K562 (cell line): ENCODE data around the gene ZSWIM1. TPM values are rescaled to one million over a fixed set of nuclear protein-coding genes. Genes with fewer than 3 reads are reported as not detected.
A peak's percentile ranks its signal among the peaks of the same experiment; 100 is the strongest.

ENCODE experiments used
- ATAC-seq: fragments of 200-7000 bp; cut with Tn5 transposase; 3 replicates; pipeline ENCODE4 v1.9.1; 2020; ENCODE audit warnings: moderate library complexity
- BruUV-seq: library from RNA; stranded (reverse); fragments of 400-500 nt; replicated peaks from 2 replicates; lab custom pipeline; 2021; lab: Mats Ljungman, UMichigan
- CTCF ChIA-PET: fragments of 300-600 bp; formaldehyde crosslinking; extraction: SDS; loops from one replicate; lab custom pipeline; 2021; ENCODE audit warnings: low intra/inter-chr PET ratio; lab: Yijun Ruan, JAX
- POLR2A ChIA-PET: fragments of 300-600, 350-650 bp; sonication (Branson Sonifier 250); formaldehyde crosslinking; extraction: SDS; loops from one replicate; lab custom pipeline; 2021; ENCODE audit warnings: antibody characterized with exemption, inconsistent platforms; lab: Yijun Ruan, JAX
- DNase-seq, 4 experiments: peaks; one replicate each; pipeline versions ENCODE4 v3.0.0 to v3.0.0-alpha.2; 2011 to 2018; ENCODE audit warnings: low spot score in 3 of 4, mixed read lengths in 3 of 4; ENCODE audit errors: extremely low read depth in 1 of 4
- FAIRE-seq: peaks from 2 replicates; lab custom pipeline; 2011; peaks lifted over from hg19 to GRCh38; lab: Jason Lieb, UNC
- H2AFZ ChIP-seq: 2 replicates; pipeline ENCODE4 v1.6.0; 2011; ENCODE audit warnings: low read depth, low read length, control low read depth, inconsistent platforms
- H3K27ac ChIP-seq: fragments of 200-600 bp; 3 replicates; pipeline ENCODE4 v1.8.0; 2011; ENCODE audit warnings: low read depth, mild to moderate bottlenecking, control low read depth, inconsistent platforms, low read length, moderate library complexity, mixed read lengths; ENCODE audit errors: extremely low read depth
- H3K27me3 ChIP-seq, 2 experiments: fragments of 300-600 bp in 1 of 2; 2 replicates in 1 of 2; 3 replicates in 1 of 2; pipeline versions ENCODE4 v1.6.0 to v1.8.0; 2011; ENCODE audit warnings: inconsistent platforms in 2 of 2, low read length in 2 of 2, mild to moderate bottlenecking in 1 of 2, mixed read lengths in 1 of 2, moderate library complexity in 1 of 2; ENCODE audit not compliant: control insufficient read depth in 2 of 2, insufficient read depth in 2 of 2
- H3K36me3 ChIP-seq: fragments of 300-600 bp; 3 replicates; pipeline ENCODE4 v1.8.0; 2011; ENCODE audit warnings: mild to moderate bottlenecking, low read length, inconsistent platforms; ENCODE audit not compliant: control insufficient read depth, insufficient read depth
- H3K4me1 ChIP-seq, 2 experiments: fragments of 200-600 bp in 1 of 2; replicated peaks in 1 of 2; 2 replicates in 1 of 2; 3 replicates in 1 of 2; pipeline versions ENCODE4 v1.5.1 to v1.8.0; 2011; ENCODE audit warnings: inconsistent platforms in 2 of 2, low read length in 2 of 2, mild to moderate bottlenecking in 1 of 2, mixed read lengths in 1 of 2, moderate library complexity in 1 of 2; ENCODE audit not compliant: control insufficient read depth in 2 of 2, insufficient read depth in 2 of 2
- H3K4me2 ChIP-seq: 2 replicates; pipeline ENCODE4 v1.6.1; 2011; ENCODE audit warnings: low read length, control low read depth, inconsistent platforms, mixed read lengths; ENCODE audit not compliant: insufficient read depth
- H3K4me3 ChIP-seq: fragments of 200-600 bp; sonication (generic), shearing (Covaris generic); 2 replicates; pipeline ENCODE4 v1.5.1; 2016; ENCODE audit warnings: control low read depth, inconsistent platforms
- H3K79me2 ChIP-seq: fragments of 200-600 bp; 3 replicates; pipeline ENCODE4 v1.8.0; 2011; ENCODE audit warnings: low read length, inconsistent platforms; ENCODE audit not compliant: control insufficient read depth, insufficient read depth
- H3K9ac ChIP-seq, 2 experiments: 2 replicates each; pipeline versions ENCODE4 v1.6.0 to v1.6.1; 2011; ENCODE audit warnings: low read depth in 2 of 2, low read length in 2 of 2, control low read depth in 1 of 2, inconsistent platforms in 1 of 2, mild to moderate bottlenecking in 1 of 2, mixed read lengths in 1 of 2; ENCODE audit not compliant: insufficient read depth in 1 of 2
- H3K9me1 ChIP-seq: one replicate; pipeline ENCODE4 v1.6.0; 2011; ENCODE audit warnings: inconsistent platforms, mild to moderate bottlenecking, low read length, moderate library complexity; ENCODE audit not compliant: control insufficient read depth, insufficient read depth
- H3K9me3 ChIP-seq: replicated peaks from 2 replicates; pipeline ENCODE4 v1.5.1; 2011; ENCODE audit warnings: low read depth, low read length, inconsistent platforms; ENCODE audit not compliant: control insufficient read depth, insufficient read depth
- H4K20me1 ChIP-seq: replicated peaks from 2 replicates; pipeline ENCODE4 v1.6.1; 2011; ENCODE audit warnings: low read length, inconsistent platforms, mixed read lengths; ENCODE audit not compliant: control insufficient read depth, insufficient read depth
- FOXA1 ChIP-seq: fragments of 450-650 bp; IDR thresholded peaks from 2 replicates; pipeline ENCODE4 v1.6.1; 2016; ENCODE audit warnings: mild to moderate bottlenecking, borderline replicate concordance
- GABPB2 ChIP-seq: fragments of 250-450 bp; sonication (Bioruptor Pico); conservative IDR thresholded peaks from 2 replicates; pipeline ENCODE4 v1.5.1; 2021; ENCODE audit warnings: mild to moderate bottlenecking
- HDGF ChIP-seq: fragments of 450-650 bp; IDR thresholded peaks from 2 replicates; pipeline ENCODE4 v1.6.1; 2016
- JUNB ChIP-seq: fragments of 450-650 bp; formaldehyde crosslinking; conservative IDR thresholded peaks from 2 replicates; pipeline ENCODE4 v1.4.0; 2020; ENCODE audit warnings: mild to moderate bottlenecking
- KAT8 ChIP-seq: fragments of 450-650 bp; IDR thresholded peaks from 2 replicates; pipeline ENCODE4 v1.6.1; 2016; ENCODE audit warnings: low read depth, mild to moderate bottlenecking
- LEF1 ChIP-seq: fragments of 450-650 bp; IDR thresholded peaks from 2 replicates; pipeline ENCODE4 v1.6.1; 2016; ENCODE audit warnings: mild to moderate bottlenecking
- NEUROD1 ChIP-seq: fragments of 150-350 bp; IDR thresholded peaks from 2 replicates; pipeline ENCODE4 v1.6.1; 2014; ENCODE audit warnings: borderline replicate concordance, low read length, low read depth; ENCODE audit not compliant: partially characterized antibody
- RAD21 ChIP-seq, 2 experiments: fragments of 250-450 bp in 1 of 2; fragments of 450-650 bp in 1 of 2; sonication (Bioruptor Pico) in 1 of 2; formaldehyde crosslinking in 1 of 2; IDR thresholded peaks in 1 of 2; conservative IDR thresholded peaks in 1 of 2; 2 replicates each; pipeline versions ENCODE4 v1.4.0 to v1.8.0; 2020 to 2022; ENCODE audit warnings: mild to moderate bottlenecking in 2 of 2, moderate library complexity in 1 of 2
- SMARCA4 ChIP-seq: fragments of 450-650 bp; IDR thresholded peaks from 2 replicates; pipeline ENCODE4 v1.6.1; 2016
- ZC3H4 ChIP-seq: sonication (generic); formaldehyde crosslinking; IDR thresholded peaks from 2 replicates; pipeline ENCODE4 v1.9.0; 2021; ENCODE audit warnings: missing genetic modification reagents, borderline replicate concordance
- ZZZ3 ChIP-seq: fragments of 450-650 bp; IDR thresholded peaks from 2 replicates; pipeline ENCODE4 v1.6.1; 2016; ENCODE audit warnings: antibody characterized with exemption, mild to moderate bottlenecking, moderate library complexity
- WGBS: fragments of 100-300 bp; shearing (Covaris generic); methylation state at CpG from one replicate; pipeline ENCODE4 v1.1.6; 2016; ENCODE audit warnings: low coverage, mixed read lengths; ENCODE audit not compliant: insufficient coverage; ENCODE audit errors: missing lambda C conversion rate; 5-methylcytosine and 5-hydroxymethylcytosine counted together
- in situ Hi-C: fragments of 300-500 bp; cut with MboI; formaldehyde crosslinking; loops from 4 replicates; pipeline ENCODE4 v1.15.0; 2018; ENCODE audit warnings: inconsistent platforms, mixed read lengths
- intact Hi-C: fragments of 100-400 bp; cut with micrococcal nuclease; formaldehyde crosslinking; loops from 2 replicates; pipeline ENCODE4 v1.14.2; 2022
- polyA plus RNA-seq, 8 experiments: library from polyadenylated mRNA; depleted of rRNA in 4 of 8; stranded (reverse) in 5 of 8; unstranded in 3 of 8; fragments of >200 nt; fragmentation: Nextera tagmentation in 2 of 8; fragmentation: Illumina TruSeq in 1 of 8; extraction: Ambion mirVana in 2 of 8; extraction: Trizol in 1 of 8; gene quantifications; 2 replicates each; pipeline versions ENCODE4 v1.2.1 to v1.2.3, GENCODE V29; 2011 to 2014; ENCODE audit warnings: inconsistent platforms in 1 of 8, missing spikeins in 1 of 8
- total RNA-seq, 7 experiments: library from RNA; depleted of rRNA in 6 of 7; stranded (reverse); fragments of >200 nt in 6 of 7; fragmentation: Illumina TruSeq in 2 of 7; extraction: Trizol in 2 of 7; gene quantifications; 2 replicates each; pipeline versions ENCODE4 v1.2.1 to v1.2.3, GENCODE V29; 2011 to 2021; ENCODE audit warnings: low replicate concordance in 1 of 7

Gene ZSWIM1
- total and polyA plus RNA-seq, 9 of the 15 experiments (the other 6 are each of a cell fraction or from before 2014, with no cell fraction given), result 2.5 to 15.6 (median 9.5) TPM

DNA sequence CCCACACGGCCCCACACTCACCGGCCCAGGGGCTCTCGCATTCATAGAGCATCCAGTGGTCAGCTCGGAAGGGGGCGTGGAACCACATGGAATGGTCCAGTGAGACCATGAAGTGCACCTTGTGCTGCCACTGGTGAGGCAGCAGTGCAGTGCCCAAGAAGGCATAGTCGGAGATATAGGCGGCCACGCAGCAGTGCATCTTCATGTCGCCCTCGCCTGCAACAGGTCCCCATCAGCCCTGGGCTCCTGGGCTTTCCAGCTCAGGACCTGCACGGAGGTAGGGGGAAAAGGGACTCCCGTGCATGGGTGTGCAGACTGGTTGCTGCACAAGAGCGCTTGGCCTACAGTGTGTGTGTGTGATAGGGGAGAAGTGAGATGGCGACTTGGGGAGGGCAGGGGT lies 37.5 kb upstream of the ZSWIM1 start:
- POLR2A ChIA-PET, result interaction anchor here (4.9 kb wide), 1 partner anchor 8 kb away, joined by 19 read pairs; no protein-coding TSS in a partner anchor

DNA sequence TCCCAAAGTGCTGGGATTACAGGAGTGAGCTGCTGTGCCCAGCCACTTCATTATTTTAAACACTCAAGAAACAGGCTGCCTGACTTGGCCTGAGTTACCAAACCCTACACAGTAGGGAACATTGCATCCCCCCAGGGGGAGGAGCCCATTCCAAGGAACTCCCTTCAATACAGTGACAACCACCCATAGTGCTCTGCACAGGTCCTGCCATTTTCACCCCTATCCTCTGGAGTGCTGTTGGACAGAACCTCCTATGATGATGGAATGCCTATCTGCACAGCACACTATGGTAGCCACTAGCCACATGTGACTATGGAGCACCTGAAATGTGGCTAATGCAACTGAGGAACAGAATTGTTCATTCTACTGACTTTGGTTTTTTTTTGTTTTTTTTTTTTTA lies 35.6 kb upstream of the ZSWIM1 start:
- POLR2A ChIA-PET, result interaction anchor here (1.2 kb wide), 1 partner anchor 11 kb away, joined by 3 read pairs; no protein-coding TSS in a partner anchor
- H3K27ac ChIP-seq, result no peak overlapping the region
- no peak overlapping the region for H2AFZ ChIP-seq
- no peak for DNase-seq
- peaks cover 5% of the 10 kb centered on the region for H3K9me3 ChIP-seq
- H3K4me2 ChIP-seq, result no peak overlapping the region
- no peak overlapping the region for H3K9ac ChIP-seq
- BruUV-seq, result no TSS peak
- no peak for FAIRE-seq
- in situ Hi-C loops, result no loop called here
- H3K9me1 ChIP-seq, result peaks cover 3% of the 10 kb centered on the region
- H4K20me1 ChIP-seq, result no peaks in the 10 kb centered on the region
- no peaks in the 10 kb centered on the region for H3K27me3 ChIP-seq
- no peak for TF ChIP-seq RAD21 (CRISPR knock-in tag; conservative IDR thresholded peaks at IDR 0.05 in 1 of 2, IDR thresholded peaks at IDR 0.05 in 1 of 2)
- TF ChIP-seq HDGF, result no peak
- TF ChIP-seq KAT8, result no peak
- no peak for TF ChIP-seq SMARCA4
- no peak for TF ChIP-seq ZC3H4 (CRISPR knock-in tag)
- no peak for TF ChIP-seq GABPB2 (CRISPR knock-in tag)
- TF ChIP-seq LEF1, result no peak
- no peak for TF ChIP-seq FOXA1
- TF ChIP-seq NEUROD1, result no peak
- TF ChIP-seq ZZZ3, result no peak
- TF ChIP-seq, all 486 proteins: peak for 0
- Histone ChIP-seq H3K4me1 (peaks cover 2 to 11% of the 10 kb centered on the region in 2 experiments; a peak in 2 of 5 replicates), H3K36me3 (peaks cover 34% of the 10 kb centered on the region; the same call in 2 of the 3 replicates), H3K79me2 (no peaks in the 10 kb centered on the region), H3K4me3 (no peak overlapping the region)
- ATAC-seq, result no peak
- CTCF ChIA-PET, result no interaction called here
- intact Hi-C loops, result no loop called here

More for the DNA sequence above, 37.5 kb upstream of the ZSWIM1 start:
- 79% methylated on average over 14 of the region's 14 CpGs for WGBS
- peaks cover 0 to 11% of the 10 kb centered on the region in 2 experiments; a peak in 1 of 5 replicates for H3K4me1 ChIP-seq
- H3K27me3 ChIP-seq, result no peaks in the 10 kb centered on the region
- no peak overlapping the region for H3K4me3 ChIP-seq
- H3K36me3 ChIP-seq, result peaks cover 34% of the 10 kb centered on the region; the same call in 2 of the 3 replicates
- peaks cover 3% of the 10 kb centered on the region for H3K9me1 ChIP-seq
- H4K20me1 ChIP-seq, result no peaks in the 10 kb centered on the region
- H3K79me2 ChIP-seq, result no peaks in the 10 kb centered on the region
- CTCF ChIA-PET, result no interaction called here
- H3K4me2 ChIP-seq, result no peak overlapping the region
- DNase-seq, result no peak
- ATAC-seq, result no peak
- H3K9me3 ChIP-seq, result no peaks in the 10 kb centered on the region
- intact Hi-C loops (no loop called here), in situ Hi-C loops (no loop called here)
- H2AFZ ChIP-seq, result no peak overlapping the region
- H3K9ac ChIP-seq, result peak overlapping the region in 1 of 2 experiments; percentile 61; a peak in 1 of 4 replicates
- no peak overlapping the region for H3K27ac ChIP-seq
- no TSS peak for BruUV-seq
- FAIRE-seq, result no peak
- no peak for TF ChIP-seq JUNB (CRISPR knock-in tag)
